ENCODE data around the gene GJC1.
A peak's percentile ranks its signal among the peaks of the same experiment; 100 is the strongest.
"Not testable (repeated sequence)": the region's sequence is repeated elsewhere in the genome, so short reads cannot be mapped to it uniquely, and the experiment has no call there.

The GJC1 gene

DNA sequence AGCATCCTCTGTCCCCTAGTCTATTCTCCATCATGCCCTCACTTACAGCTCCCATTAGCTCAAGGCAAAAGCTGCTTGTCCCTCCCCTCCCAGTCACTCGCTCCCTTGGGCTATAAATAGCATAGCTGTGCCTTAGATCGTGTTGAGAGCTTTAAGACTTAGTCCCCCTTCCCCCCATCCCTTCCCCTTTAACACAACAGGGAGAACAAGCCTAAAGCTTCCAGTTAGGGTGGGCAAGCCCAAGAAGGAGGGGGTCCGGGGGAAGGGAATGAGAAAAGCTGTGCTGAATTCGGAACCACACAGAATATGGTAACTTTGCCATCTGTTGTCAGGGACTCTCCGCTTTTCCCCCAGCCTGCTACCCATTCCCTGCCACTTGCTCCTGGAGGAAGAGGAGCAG, 12.7 kb upstream of the GJC1 start:
- DNase-seq = no peak

DNA sequence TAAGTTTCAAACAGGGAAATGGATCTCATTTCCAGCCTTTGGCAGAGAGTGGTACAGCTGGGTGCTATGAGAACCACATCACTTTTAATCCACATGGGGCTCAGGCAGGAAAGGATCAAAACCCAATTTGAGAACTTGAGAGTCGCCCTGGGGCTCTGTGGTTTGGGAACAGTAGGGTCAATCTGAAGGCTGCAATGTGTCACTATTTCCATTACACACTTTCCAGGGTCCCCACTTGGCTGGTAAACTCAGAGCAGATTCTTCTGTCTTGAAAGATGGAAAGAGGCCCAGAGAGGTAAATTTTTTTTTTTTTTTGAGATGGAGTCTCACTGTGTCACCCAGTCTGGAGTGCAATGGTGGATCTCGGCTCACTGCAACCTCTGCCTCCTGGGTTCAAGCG, 10.8 kb upstream of the GJC1 start:
- no peak for DNase-seq

DNA sequence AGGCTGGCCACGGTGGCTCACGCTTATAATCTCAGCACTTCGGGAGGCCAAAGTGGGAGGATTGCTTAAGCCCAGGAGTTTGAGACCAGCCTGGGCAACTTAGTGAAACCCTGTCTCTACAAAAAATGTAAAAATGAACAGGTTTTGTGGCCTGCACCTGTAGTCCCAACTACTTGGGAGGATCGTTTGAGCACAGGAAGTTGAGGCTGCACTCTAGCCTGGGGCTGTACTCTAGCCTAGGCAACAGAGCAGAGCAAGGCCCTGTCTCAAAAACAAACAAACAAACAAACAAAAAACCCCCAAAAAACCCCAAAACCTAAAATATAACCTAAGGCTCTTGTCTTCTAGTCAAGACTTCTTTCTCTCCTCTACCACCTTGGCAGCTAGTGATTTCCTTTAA, 10.2 kb upstream of the GJC1 start:
- DNase-seq = no peak

DNA sequence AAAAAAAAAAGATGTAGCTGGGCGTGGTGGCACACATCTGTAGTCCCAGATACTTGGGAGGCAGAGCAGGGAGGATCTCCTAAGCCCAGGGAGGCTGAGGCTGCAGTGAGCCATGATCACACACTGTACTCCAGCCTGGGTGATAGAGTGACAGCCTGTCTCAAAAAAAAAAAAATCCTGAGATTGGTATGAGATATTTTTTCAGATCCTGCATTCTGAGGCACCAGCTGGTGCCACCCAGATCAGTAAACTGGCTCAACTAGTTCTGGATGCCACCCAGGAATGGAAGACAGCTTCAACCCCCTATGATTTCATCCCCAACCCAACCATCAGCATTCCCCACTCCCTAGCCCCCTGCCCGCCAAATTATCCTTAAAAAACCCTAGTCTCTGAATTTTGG, 7.1 kb upstream of the GJC1 start:
- DNase-seq = no peak

DNA sequence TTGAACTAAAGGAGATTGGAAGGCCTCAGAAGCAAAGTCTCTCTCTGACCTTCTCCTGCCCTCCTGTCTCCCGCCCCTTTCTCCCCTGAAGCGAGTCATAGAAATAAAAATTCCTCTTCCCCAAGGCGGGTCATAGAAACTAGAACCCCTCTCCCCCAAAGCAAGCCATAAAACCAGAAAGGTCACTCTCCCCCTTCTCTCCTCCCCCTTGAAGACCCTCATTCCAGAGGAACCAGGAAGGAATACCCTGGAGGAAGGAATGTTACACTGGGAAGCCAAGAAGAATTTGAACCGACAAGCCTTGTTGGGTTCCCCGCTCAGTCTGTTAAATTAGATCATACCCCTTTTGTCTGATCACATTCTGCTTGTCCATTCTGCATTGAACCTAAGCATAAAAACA, 2.7 kb upstream of the GJC1 start:
- DNase-seq = no peak

DNA sequence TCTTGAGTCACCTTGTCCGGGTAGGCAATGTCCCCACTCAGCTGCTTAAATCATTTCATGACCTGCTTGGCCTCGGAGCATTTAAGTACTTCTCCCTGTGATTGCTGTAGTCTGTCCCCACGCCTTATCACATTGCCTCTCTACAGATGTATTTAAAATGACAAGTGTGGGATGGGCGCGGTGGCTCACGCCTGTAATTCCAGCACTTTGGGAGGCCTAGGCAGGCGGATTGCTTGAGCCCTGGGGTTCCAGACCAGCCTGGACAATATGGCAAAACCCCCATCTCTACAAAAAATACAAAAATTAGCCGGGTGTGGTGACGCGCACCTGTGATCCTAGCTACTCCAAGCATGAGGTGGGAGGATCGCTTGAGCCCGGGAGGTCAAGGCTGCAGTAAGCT, 1.3 kb upstream of the GJC1 start:
- DNase-seq = no peak

DNA sequence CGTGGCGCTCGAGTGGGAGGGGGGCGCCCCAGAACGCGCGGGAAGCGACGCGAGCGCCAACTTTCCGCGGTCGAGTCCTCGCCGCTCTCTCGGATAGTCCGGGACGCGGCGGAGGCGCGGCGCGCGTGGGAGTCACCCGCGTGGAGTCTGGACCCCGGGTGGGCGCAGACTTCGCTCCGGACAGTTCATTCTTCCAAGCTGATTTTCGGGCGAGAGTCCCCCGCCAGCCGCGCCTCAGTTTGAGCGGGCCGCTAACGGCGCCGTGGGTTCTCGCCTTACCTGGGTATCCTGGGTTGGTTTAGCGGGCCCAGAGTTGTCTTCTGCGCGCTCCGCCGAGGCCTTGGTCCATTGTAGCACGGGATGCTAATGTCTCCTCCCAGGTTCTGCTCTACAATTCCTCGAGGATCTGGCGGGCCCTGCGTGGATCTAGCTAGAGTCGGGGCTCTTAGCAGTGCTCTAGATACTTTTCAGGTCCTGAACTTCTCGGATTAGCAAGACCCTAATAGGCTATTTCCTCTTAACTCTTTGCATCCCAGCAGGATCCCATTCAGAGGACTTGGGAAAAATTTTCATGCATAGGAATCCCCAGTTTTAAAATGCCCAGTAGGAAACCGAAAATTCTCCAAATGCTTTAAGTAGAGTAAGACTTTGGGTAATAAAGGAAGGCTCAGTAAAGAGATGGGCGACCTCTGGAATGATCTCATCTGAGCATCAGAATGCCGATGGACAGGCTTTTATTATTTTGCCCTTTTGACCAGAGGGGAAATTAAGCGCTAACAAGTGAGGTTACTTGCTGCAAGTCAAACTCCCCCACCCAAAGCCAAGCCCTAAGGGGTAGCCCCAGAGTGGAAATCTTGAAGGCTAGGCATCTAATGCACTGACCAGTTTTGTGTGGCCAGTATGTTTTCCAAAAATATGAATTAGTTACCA, 537 bp upstream of the GJC1 start:
- DNase-seq = peak; percentile 9

DNA sequence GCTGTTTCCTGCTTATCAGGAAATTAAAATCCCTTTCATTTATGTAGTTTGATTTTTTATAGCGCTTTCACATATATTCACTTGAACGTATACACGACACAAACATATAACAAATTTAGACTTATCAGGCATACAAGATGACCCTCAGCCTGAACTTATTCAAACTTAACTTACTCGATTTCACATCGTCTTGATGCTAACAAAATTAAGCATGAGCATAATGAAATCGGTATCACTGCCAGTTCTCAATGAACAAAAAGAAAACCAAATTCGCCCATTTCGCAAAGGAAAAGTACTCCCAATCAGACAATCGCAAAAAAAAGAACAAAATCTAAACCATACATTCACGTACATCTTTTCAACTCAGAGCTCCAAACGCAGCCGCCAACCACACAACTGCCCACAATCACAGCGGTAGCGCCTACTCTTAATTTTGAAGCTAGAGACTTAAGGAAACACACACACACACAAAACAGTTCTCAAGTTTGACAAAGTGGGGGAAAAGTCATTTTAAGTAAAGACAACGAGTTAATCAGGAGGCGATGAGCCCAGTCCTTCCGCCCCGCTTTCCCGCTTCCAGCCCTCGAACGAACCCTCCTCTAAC, 1.1 kb downstream of the GJC1 start:
- no peak for DNase-seq

DNA sequence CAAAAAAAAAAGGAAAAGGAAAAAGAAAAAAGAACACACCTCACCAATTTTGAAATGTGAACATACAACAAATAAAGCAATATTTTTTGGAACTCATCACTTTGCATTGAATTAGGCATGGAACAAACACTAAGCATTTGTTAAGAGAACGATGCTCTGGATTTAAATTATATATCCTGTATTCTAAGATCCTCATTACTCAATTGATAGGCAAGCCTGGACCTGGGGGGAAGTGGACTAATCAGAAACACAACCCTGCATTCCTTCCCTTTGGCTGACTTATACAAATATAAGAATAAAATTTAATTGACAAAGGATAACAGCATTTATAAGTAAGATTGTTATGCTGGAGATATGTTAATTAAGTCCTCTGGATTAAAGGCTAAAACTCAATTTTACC, 2.2 kb downstream of the GJC1 start:
- DNase-seq = no peak

DNA sequence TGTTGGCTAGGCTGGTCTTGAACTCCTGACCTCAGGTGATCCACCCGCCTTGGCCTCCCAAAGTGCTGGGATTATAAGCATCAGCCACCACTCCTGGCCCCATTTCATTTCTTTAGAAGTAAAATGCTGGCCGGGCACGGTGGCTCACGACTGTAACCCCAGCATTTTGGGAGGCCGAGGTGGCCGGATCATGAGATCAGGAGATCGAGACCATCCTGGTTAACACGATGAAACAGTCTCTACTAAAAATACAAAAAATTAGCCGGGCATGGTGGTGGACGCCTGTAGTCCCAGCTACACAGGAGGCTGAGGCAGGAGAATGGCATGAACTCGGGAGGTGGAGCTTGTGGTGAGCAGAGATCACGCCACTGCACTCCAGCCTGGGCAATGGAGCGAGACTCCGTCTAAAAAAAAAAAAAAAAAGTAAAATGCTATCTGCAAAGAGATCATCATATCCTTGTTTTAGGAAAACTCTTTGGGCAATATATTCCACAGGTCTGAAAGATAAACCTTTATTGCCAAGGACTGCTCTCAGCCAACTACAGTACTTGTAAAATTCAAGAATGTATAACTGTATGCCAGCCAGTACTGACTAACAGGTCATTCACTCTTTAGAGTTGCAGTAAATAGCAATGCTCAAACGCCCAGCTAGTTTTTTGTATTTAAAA, 3.8 kb downstream of the GJC1 start:
- no peak for DNase-seq

DNA sequence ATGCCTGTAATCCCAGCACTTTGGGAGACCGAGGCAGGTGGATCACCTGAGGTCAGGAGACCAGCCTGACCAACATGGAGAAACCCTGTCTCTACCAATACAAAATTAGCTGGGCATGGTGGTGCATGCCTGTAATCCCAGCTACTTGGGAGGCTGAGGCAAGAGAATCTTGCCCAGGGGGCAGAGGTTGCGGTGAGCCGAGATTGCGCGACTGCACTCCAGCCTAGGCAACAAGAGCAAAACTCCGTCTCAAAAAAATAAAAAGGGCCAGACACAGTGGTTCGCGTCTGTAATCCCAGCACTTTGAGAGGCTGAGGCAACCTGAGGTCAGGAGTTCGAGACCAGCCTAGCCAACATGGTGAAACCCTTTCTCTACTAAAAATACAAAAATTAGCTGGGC, 4.9 kb downstream of the GJC1 start:
- DNase-seq = not testable (repeated sequence)

DNA sequence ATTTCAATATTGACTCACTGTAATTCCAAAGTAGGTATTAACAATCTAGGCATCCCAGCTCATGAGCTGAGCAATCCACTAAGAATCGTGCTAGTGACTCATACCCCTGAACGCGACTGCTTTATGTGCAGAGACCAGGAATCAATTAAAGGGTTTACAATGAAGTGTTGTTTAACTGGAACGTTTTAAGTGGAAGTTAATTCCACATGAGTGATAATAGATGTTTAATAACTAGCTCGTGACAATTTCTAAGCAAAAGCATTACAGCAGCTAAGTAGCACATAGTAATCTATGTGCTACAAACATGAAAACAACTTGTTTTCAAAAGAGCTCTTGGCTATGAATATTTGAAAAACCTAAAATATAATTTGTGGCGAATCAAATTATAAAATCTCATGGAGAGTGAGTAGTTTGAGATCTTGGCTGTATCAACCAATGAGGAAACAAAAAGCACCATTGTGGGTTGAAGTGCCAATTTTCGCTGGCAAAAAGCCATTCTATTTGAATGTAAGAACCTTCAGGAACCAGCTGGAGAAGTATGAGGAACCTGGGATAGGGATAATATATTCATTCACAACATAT, 9.4 kb downstream of the GJC1 start:
- DNase-seq = no peak

DNA sequence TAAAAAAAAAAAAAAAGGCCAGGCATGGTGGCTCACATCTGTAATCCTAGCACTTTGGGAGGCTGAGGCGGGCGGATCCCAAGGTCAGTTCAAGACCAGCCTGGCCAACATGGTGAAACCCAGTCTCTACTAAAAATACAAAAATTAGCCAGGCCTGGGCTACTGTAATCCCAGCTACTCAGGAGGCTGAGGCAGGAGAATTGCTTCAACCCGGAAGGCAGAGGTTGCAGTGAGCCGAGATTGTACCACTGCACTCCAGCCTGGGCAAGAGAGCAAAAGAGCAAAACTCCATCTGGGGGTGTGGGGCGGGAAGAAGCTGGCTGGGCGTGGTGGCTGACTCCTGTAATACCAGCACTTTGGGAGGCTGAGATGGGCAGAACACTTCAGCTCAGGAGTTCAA, 11.6 kb downstream of the GJC1 start:
- DNase-seq = not testable (repeated sequence)

DNA sequence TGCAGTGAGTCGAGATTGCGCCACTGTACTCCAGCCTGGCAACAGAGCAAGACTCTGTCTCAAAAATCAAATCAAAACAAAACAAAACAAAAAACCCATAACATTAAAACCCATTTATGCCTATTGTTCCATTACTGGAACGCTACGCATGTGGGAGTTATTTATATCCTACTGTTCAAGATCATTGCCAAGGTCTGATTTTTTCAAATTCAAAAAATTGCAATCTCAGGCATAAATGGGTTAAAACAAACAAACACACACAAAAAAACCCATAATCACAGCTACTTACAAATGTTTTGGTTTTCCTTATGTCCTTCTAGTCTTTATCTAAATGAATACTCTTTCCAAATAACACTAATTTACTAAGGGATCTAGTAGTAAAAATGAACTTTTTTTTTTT, 17.8 kb downstream of the GJC1 start:
- DNase-seq = no peak

DNA sequence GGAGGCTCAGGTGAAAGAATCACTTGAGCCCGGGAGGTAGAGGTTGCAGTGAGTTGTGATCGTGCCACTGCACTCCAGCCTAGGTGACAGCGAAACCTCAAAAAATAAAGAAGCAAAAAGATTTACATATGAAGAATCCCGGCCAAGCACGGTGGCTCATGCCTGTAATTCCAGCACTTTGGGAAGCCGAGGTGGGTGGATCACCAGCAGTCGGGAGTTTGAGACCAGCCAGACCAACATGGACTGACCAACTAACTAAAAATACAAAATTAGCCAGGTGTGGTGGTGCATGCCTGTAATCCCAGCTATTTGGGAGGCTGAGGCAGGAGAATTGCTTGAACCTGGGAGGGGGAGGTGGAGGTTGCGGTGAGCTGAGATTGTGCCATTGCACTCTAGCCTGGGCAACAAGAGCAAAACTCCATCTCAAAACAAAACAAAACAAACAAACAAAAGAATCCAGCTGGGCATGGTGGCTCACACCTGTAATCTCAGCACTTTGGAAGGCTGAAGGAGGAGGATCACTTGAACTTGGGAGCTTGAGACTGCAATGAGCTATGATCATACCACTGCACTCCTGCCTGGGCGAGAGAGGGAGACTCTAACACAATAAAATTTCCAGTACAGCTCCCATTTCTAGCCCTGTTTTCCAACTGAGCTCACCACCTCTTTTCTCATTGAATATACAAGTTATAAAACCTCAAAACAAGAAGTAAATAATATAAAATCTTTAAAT, 21.3 kb downstream of the GJC1 start:
- DNase-seq = not testable (repeated sequence)

DNA sequence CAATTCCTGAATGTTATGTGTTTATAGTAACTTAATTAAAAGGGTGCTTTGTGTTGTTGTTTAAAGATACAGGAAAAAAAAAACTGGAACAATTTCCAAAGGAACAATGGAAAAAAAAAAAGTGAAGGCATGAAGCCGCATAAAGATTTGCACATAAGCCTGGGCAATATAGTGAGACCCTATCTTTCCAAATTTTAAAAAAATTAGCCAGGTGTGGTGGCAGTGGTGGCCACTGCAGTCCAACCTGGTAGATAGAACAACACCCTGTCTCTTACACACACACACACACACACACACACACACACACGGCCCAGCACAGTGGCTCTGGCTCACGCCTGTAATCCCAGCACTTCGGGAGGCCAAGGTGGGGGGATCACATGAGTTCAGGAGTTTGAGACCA, 21.9 kb downstream of the GJC1 start:
- no peak for DNase-seq

DNA sequence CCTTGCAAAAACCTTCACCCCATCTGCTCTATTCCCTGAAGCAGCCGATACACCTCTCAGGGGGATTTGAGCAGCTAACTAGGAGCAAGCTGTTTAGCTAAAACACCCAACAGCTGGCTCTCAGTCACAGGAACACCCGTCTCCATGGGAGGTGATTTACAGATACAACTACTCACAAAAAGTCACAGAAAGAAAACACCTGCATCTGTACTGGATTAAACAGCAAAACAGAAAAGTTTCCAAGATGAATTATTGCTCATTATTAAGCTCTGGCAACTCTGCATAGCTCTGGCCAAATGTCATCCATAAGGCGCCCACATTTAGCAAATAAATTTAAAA, 22.3 kb downstream of the GJC1 start:
- DNase-seq = no peak

DNA sequence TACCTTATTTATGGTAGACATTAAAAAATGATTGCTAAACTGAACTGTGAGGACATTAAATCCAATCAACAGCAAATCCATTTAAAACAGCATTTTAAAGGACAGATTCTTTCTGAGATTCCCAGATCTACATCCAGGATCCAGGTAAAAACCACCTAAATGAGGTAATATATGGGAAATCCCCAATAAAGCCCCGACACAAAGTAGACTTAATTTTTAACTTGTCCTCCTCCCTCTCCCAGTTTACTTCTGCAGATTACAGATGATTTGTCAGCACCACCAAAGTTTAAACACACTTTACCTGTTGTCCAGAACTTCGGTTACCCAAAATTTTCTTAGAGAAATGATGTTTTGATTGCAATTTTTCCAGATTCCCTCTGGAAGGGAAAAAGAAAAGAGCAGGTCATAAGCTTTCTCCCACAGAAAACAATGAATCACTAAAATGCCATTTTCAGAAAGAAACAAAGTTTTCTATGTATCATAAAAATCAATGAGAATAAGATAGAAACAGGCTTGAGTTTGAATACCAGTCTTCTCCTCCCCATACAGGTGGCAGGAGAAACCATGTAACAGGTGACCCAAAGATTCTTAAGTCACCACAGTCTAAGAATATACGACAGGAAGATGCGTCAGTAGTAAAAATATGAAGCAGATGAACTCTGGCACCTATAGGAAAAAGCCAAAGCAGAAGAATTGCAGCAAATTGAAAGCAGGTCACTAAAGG, 22.8 kb downstream of the GJC1 start:
- no peak for DNase-seq

DNA sequence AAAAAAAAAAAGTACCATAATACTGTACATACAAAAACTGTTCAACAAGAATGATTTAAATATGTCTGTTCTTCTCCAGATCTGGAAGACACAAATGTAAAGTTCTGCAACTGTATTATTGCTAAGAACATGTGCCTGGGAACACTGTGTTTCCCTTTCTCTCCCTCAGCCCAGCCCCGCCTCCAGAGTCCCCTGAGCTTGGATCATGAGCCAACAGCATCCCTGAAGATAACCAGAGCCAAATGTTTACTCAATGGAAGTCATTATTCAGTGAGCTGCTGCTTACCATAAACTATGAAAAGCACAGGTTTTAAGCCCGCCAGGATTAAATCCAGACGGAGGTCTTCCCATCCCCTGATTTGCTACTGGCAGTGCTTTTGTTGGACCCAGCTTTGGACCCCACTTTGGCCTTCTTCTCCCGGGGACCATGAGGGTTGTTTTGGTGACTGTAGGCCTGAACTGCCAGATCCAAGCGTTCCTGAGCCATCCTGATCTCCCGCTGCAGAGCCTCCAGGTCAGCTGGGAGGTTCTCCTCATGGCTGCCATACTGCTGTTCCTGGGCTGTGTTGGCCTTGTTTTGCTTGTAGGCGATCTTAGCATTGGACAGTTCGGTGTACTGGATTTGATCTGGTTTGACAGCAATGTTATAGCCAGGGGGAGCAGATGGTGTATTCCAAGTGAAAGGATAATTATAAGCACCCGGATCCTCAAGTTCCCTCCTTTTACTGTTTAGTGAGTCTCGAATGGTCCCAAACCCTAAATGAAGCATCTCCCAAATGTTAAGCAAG, 25.6 kb downstream of the GJC1 start:
- no peak for DNase-seq

DNA sequence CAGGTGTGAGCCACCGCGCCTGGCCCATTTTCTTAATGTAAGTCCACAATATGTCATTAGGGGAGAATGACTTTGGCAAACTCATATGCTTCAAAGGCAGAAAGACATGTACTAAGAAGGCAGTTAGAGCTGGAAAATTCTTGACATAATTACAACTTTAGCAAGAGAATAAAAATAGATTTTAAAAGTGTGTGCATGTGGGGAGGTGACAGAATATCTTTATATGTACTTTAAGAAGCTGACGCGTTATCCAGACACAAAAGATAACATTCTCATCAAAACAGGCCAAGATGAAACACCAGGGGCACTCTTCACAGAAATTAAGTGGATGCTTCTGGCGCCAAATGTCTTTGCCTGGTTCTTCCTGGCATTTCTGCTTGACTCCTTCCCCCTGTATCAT, 28.2 kb downstream of the GJC1 start:
- DNase-seq = no peak

DNA sequence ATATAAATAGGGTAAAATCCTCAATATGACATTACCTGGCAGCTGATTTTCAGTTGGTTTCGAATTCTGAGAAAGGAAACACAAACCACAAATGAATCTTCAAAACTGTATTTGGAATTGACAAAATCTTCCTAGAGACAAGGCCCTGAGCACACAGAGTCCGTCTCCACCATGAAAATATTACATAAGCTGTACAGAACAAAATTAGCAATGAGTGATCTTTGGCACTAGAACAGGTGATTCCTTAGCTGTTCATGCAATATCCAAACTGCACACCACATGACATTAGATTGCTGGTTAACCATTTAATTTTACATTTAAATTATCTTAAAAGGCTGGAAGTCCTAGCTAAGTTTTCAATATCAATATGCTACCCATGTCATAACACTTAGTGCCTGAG, 31.7 kb downstream of the GJC1 start:
- no peak for DNase-seq

DNA sequence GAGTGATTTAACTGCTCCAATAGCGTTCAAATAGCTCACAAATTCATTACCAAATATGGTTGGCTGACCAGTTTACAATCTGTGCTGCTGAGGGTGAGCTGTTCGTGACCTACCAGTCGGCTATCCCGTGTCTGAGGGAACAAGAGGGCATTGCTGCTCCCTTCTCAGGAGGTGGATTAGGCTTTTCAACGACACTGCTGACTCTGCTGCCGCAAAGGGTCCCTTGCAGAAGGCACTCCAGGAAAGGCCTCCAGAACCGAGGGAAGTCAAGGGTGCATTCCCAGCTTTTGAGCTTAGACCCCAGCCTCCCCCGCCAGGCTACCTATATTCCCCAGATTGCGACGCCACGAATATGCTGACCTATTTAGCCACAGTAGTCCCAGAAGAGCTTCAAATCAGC, 32.3 kb downstream of the GJC1 start:
- no peak for DNase-seq
